ENCODE measurements around the gene DNMT3A. TPM values are rescaled to one million over a fixed set of nuclear protein-coding genes. Genes with fewer than 3 reads are reported as not detected.
A peak's percentile ranks its signal among the peaks of the same experiment; 100 is the strongest.

DNMT3A gene
- total and polyA plus RNA-seq, 2 donors (not counting 1 experiment from before 2014, with no cell fraction given): 8.9 to 24.5 TPM

- Histone ChIP-seq H3K36me3 (replicated peaks in 1 of 2; ENCODE audit: control extremely low read depth in 1 of 2, control insufficient read depth in 1 of 2, extremely low read depth in 1 of 2, insufficient read depth in 2 of 2, low read length in 1 of 2) (peaks cover 0 to 5% of the 10 kb centered on the region in 2 experiments), H3K9ac (ENCODE audit: low read length) (no peak overlapping the region), H3K27me3 (replicated peaks in 1 of 4; ENCODE audit: control extremely low read depth in 1 of 4, control insufficient read depth in 3 of 4, insufficient read depth in 4 of 4, low read length in 3 of 4) (no peaks in the 10 kb centered on the region), H3K27ac (ENCODE audit: low read length in 2 of 2) (no peak overlapping the region), H3K4me1 (ENCODE audit: control insufficient read depth in 2 of 2, insufficient read depth in 2 of 2, low read length in 2 of 2) (peaks cover 4 to 23% of the 10 kb centered on the region in 2 donors), H3K9me3 (ENCODE audit: control extremely low read depth in 1 of 3, control insufficient read depth in 2 of 3, insufficient read depth in 1 of 3, low read length in 2 of 3) (no peaks in the 10 kb centered on the region), H2AFZ (ENCODE audit: insufficient read depth, low read depth, low read length, poor library complexity, severe bottlenecking) (no peak overlapping the region), H3K4me3 (ENCODE audit: control extremely low read depth in 1 of 5, extremely low read depth in 1 of 5, insufficient read depth in 1 of 5, low read depth in 2 of 5, low read length in 4 of 5) (no peak overlapping the region), H3K4me2 (replicated peaks; ENCODE audit: low read depth, low read length, poor library complexity, severe bottlenecking) (no peak overlapping the region), H4K20me1 (ENCODE audit: control insufficient read depth, insufficient read depth, low read length, poor library complexity, severe bottlenecking) (no peaks in the 10 kb centered on the region), H3K79me2 (ENCODE audit: control insufficient read depth, insufficient read depth, low read length) (no peaks in the 10 kb centered on the region)
- H3K4me1 Mint-ChIP-seq: peaks cover 29% of the 10 kb centered on the region
- DNase-seq (no peak), ATAC-seq (ENCODE audit: low read depth) (no peak)
- H3K9me3 Mint-ChIP-seq (ENCODE audit: insufficient read depth): no peaks in the 10 kb centered on the region
- no peak overlapping the region for H3K27ac Mint-ChIP-seq
- H3K4me3 Mint-ChIP-seq: no peak overlapping the region
- CTCF ChIA-PET: interaction anchor here (2.0 to 5.5 kb wide), 2 partner anchors 13 to 27 kb away, joined by 4 to 30 read pairs; no protein-coding TSS in a partner anchor
- TF ChIP-seq EZH2 (IDR thresholded peaks at IDR 0.05; ENCODE audit: borderline replicate concordance, insufficient read depth, low read depth, low read length, poor library complexity, severe bottlenecking): no peak
- POLR2A ChIA-PET: interaction anchor here (0.7 to 1.0 kb wide), 3 partner anchors 27 to 61 kb away, joined by 3 read pairs; no protein-coding TSS in a partner anchor
- no peaks in the 10 kb centered on the region for H3K27me3 Mint-ChIP-seq
- 98% methylated on average over 9 of the region's 9 CpGs for WGBS (ENCODE audit: insufficient coverage)
- intact Hi-C loops (cut with micrococcal nuclease): no loop called here
Measured at GRCh38 chr2:25389161-25389560, 47.4 kb upstream of the DNMT3A start.

GRCh38 chr2:25388491-25388890, 46.8 kb upstream of the DNMT3A start:
- WGBS (ENCODE audit: insufficient coverage): 82% methylated on average over 2 of the region's 6 CpGs
- Histone ChIP-seq H3K9ac (ENCODE audit: low read length) (peak overlapping the region; percentile 14), H3K79me2 (ENCODE audit: control insufficient read depth, insufficient read depth, low read length) (no peaks in the 10 kb centered on the region), H2AFZ (ENCODE audit: insufficient read depth, low read depth, low read length, poor library complexity, severe bottlenecking) (peak overlapping the region; percentile 63), H3K4me1 (ENCODE audit: control insufficient read depth in 2 of 2, insufficient read depth in 2 of 2, low read length in 2 of 2) (peaks cover 4 to 23% of the 10 kb centered on the region in 2 donors), H3K27ac (ENCODE audit: low read length in 2 of 2) (peak overlapping the region in 1 of 2 donors; percentile 1), H4K20me1 (ENCODE audit: control insufficient read depth, insufficient read depth, low read length, poor library complexity, severe bottlenecking) (no peaks in the 10 kb centered on the region), H3K4me3 (ENCODE audit: control extremely low read depth in 1 of 5, extremely low read depth in 1 of 5, insufficient read depth in 1 of 5, low read depth in 2 of 5, low read length in 4 of 5) (peak overlapping the region in 2 of 5 experiments; percentile 16 to 39), H3K27me3 (replicated peaks in 1 of 4; ENCODE audit: control extremely low read depth in 1 of 4, control insufficient read depth in 3 of 4, insufficient read depth in 4 of 4, low read length in 3 of 4) (no peaks in the 10 kb centered on the region), H3K9me3 (ENCODE audit: control extremely low read depth in 1 of 3, control insufficient read depth in 2 of 3, insufficient read depth in 1 of 3, low read length in 2 of 3) (no peaks in the 10 kb centered on the region), H3K36me3 (replicated peaks in 1 of 2; ENCODE audit: control extremely low read depth in 1 of 2, control insufficient read depth in 1 of 2, extremely low read depth in 1 of 2, insufficient read depth in 2 of 2, low read length in 1 of 2) (peaks cover 0 to 5% of the 10 kb centered on the region in 2 experiments), H3K4me2 (replicated peaks; ENCODE audit: low read depth, low read length, poor library complexity, severe bottlenecking) (peak overlapping the region; percentile 58)
- ATAC-seq (ENCODE audit: low read depth) (peak; percentile 75), DNase-seq (no peak)
- intact Hi-C loops (cut with micrococcal nuclease): no loop called here
- Mint-ChIP-seq H3K9me3 (ENCODE audit: insufficient read depth) (no peaks in the 10 kb centered on the region), H3K4me1 (peaks cover 29% of the 10 kb centered on the region), H3K27ac (peak overlapping the region; percentile 85), H3K4me3 (peak overlapping the region; percentile 57), H3K27me3 (no peaks in the 10 kb centered on the region)
- CTCF ChIA-PET: interaction anchor here (2.0 to 5.5 kb wide), 2 partner anchors 13 to 26 kb away, joined by 4 to 30 read pairs; no protein-coding TSS in a partner anchor
- no peak for TF ChIP-seq CTCF (IDR thresholded peaks at IDR 0.05)
- TF ChIP-seq EZH2 (IDR thresholded peaks at IDR 0.05; ENCODE audit: borderline replicate concordance, insufficient read depth, low read depth, low read length, poor library complexity, severe bottlenecking): no peak
- POLR2A ChIA-PET: interaction anchor here (0.7 to 1.0 kb wide), 3 partner anchors 26 to 61 kb away, joined by 3 read pairs; no protein-coding TSS in a partner anchor

Data from B cell (primary cell).